ENCODE results near the gene RBPJL. TPM values are rescaled to one million over a fixed set of nuclear protein-coding genes. Genes with fewer than 3 reads are reported as not detected.

Gene RBPJL
- total RNA-seq, 1 donor from 2014 or later: not detected

DNA sequence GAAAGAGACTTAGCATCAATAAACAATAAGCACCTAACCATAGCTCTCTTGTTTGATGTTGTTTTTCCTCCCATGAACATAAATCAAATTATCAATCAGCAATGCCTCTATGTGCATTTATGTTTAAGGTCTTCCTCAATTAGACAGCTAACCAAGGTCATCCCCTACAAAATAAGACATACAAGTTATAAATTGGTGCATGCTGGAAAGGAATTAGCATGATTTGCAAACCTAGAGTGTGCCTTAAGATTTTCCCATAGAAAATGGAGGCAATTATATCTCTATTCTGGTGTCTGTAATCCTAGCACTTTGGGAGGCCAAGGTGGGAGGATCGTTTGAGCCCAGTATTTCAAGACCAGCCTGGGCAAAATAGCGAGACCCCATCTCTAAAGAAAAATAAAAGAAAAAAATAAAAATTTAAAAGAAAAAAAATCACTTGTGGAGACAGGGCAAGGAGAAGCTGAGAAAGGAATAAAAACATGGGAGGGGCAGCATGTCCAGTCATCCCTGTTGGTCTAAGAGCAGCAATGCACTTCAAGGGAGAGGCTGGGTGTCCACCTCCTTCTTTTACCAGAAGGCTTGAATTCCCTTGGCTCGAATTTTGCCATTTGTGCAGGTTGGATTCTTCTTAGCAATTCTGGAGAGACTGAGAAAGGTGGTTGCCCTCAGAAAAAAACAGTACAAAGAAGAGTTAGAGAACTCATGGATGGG is 42.9 kb upstream of the RBPJL start:
- Mint-ChIP-seq H3K27ac (ENCODE audit: unreplicated experiment) (no peak overlapping the region), H3K9me3 (ENCODE audit: unreplicated experiment) (no peaks in the 10 kb centered on the region), H3K36me3 (ENCODE audit: unreplicated experiment) (no peaks in the 10 kb centered on the region), H3K27me3 (ENCODE audit: unreplicated experiment) (peaks cover 1% of the 10 kb centered on the region), H3K4me3 (ENCODE audit: unreplicated experiment) (no peak overlapping the region), H3K4me1 (ENCODE audit: low read depth, unreplicated experiment) (no peaks in the 10 kb centered on the region)
- TF ChIP-seq, protein P1, sequence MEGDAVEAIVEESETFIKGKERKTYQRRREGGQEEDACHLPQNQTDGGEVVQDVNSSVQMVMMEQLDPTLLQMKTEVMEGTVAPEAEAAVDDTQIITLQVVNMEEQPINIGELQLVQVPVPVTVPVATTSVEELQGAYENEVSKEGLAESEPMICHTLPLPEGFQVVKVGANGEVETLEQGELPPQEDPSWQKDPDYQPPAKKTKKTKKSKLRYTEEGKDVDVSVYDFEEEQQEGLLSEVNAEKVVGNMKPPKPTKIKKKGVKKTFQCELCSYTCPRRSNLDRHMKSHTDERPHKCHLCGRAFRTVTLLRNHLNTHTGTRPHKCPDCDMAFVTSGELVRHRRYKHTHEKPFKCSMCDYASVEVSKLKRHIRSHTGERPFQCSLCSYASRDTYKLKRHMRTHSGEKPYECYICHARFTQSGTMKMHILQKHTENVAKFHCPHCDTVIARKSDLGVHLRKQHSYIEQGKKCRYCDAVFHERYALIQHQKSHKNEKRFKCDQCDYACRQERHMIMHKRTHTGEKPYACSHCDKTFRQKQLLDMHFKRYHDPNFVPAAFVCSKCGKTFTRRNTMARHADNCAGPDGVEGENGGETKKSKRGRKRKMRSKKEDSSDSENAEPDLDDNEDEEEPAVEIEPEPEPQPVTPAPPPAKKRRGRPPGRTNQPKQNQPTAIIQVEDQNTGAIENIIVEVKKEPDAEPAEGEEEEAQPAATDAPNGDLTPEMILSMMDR (IDR thresholded peaks at IDR 0.05; ENCODE audit: partially characterized antibody, unreplicated experiment): no peak
- DNase-seq: no peak

DNA sequence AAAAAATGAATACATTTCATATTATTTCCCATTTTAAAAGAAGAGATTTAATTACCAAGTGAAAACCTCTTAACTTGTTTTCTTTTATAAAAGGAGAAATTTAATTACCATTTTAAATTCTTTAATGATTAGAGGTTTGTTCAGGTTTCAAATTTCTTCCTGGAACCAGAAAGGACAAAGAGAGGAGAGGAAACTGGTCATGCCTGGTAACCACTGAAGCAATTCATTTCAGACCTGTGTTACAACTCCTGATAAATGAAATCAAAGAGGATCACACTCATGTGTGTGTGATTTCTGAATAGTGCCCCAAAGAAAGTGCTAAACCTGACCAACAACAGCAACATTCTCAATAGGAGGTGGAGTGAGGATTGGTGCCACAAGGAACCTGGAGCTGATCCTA is 39.7 kb upstream of the RBPJL start:
- TF ChIP-seq, protein P1 (IDR thresholded peaks at IDR 0.05; ENCODE audit: partially characterized antibody, unreplicated experiment): no peak
- Mint-ChIP-seq H3K9me3 (ENCODE audit: unreplicated experiment) (no peaks in the 10 kb centered on the region), H3K27ac (ENCODE audit: unreplicated experiment) (no peak overlapping the region), H3K4me1 (ENCODE audit: low read depth, unreplicated experiment) (no peaks in the 10 kb centered on the region), H3K27me3 (ENCODE audit: unreplicated experiment) (peaks cover 3% of the 10 kb centered on the region), H3K36me3 (ENCODE audit: unreplicated experiment) (no peaks in the 10 kb centered on the region), H3K4me3 (ENCODE audit: unreplicated experiment) (no peak overlapping the region)
- no peak for DNase-seq

DNA sequence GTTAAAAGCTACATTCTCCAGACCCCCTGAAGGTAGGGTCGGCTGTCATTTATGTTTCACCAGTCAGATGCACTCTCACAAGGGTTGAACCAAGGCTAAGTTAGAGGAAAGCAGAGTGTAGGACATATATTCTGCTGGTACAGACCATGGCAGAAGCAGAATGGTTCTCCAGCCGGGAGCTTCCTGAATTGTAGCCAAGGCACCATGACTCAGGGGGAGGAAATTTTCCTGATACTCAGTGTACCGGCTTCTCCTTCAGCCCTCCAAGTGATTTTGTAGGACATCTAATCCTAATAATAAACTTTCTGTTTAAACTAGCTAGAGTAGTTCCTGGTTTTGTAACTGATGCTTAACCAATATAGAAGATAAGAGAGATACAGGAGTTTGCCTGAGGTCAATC is 38.1 kb upstream of the RBPJL start:
- Mint-ChIP-seq H3K4me1 (ENCODE audit: low read depth, unreplicated experiment) (peaks cover 1% of the 10 kb centered on the region), H3K36me3 (ENCODE audit: unreplicated experiment) (peaks cover 6% of the 10 kb centered on the region), H3K27ac (ENCODE audit: unreplicated experiment) (no peak overlapping the region), H3K4me3 (ENCODE audit: unreplicated experiment) (no peak overlapping the region), H3K9me3 (ENCODE audit: unreplicated experiment) (no peaks in the 10 kb centered on the region), H3K27me3 (ENCODE audit: unreplicated experiment) (peaks cover 3% of the 10 kb centered on the region)
- no peak for DNase-seq
- TF ChIP-seq, protein P1 (IDR thresholded peaks at IDR 0.05; ENCODE audit: partially characterized antibody, unreplicated experiment): no peak

DNA sequence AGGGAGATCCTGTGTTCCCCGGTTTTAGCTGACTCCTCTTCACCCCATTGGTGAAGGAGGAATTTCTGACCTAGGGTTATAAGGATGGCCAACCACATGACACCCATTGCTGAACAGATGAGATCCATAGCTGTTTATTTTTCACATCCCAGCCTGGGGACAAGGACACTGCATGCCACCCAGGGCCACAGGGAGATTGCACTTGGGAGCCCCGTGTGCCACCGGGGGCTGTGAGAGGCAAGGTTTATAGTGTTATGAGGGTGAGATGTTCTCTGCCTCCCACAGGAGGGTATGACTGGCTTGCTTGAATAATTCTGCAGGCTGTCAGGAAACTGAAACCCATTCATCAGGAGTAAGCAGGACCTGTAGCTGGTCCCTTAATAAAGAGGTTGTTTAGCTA is 37.6 kb upstream of the RBPJL start:
- Mint-ChIP-seq H3K36me3 (ENCODE audit: unreplicated experiment) (peaks cover 6% of the 10 kb centered on the region), H3K27ac (ENCODE audit: unreplicated experiment) (no peak overlapping the region), H3K27me3 (ENCODE audit: unreplicated experiment) (peaks cover 3% of the 10 kb centered on the region), H3K4me1 (ENCODE audit: low read depth, unreplicated experiment) (peaks cover 3% of the 10 kb centered on the region), H3K4me3 (ENCODE audit: unreplicated experiment) (no peak overlapping the region), H3K9me3 (ENCODE audit: unreplicated experiment) (no peaks in the 10 kb centered on the region)
- no peak for DNase-seq
- TF ChIP-seq, protein P1 (IDR thresholded peaks at IDR 0.05; ENCODE audit: partially characterized antibody, unreplicated experiment): no peak

DNA sequence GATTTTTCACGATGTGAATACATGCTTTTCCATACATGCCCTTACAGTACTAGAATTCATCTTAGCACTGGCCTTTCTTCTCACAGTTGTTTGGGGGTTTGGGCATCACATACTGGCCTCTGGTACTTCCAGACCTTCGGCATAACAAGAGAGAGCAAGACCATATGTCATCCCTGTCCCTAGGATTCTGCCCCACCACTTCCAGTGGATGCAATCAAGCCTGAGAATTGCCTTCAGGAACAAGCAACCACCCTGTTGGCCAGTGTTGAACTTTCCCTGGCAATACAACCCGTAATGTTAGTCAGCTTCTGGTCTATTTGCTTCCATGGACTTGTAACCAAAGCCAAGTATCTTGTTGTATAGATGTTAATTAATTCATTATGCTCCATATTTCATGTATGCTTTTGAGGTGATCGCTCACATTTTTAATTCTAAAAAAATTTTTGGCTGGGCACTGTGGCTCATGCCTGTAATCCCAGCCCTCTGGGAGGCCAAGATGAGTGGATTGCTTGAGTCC is 36.8 kb upstream of the RBPJL start:
- TF ChIP-seq, protein P1 (IDR thresholded peaks at IDR 0.05; ENCODE audit: partially characterized antibody, unreplicated experiment): no peak
- Mint-ChIP-seq H3K9me3 (ENCODE audit: unreplicated experiment) (no peaks in the 10 kb centered on the region), H3K27me3 (ENCODE audit: unreplicated experiment) (peaks cover 2% of the 10 kb centered on the region), H3K4me3 (ENCODE audit: unreplicated experiment) (no peak overlapping the region), H3K27ac (ENCODE audit: unreplicated experiment) (no peak overlapping the region), H3K4me1 (ENCODE audit: low read depth, unreplicated experiment) (peaks cover 3% of the 10 kb centered on the region), H3K36me3 (ENCODE audit: unreplicated experiment) (peaks cover 6% of the 10 kb centered on the region)
- no peak for DNase-seq
